COR-L47 (cell line): Measurements from ENCODE around the gene TXNIP.

Experiments
- DNase-seq: peaks from one replicate; lab custom pipeline; 2025; lab: John Stamatoyannopoulos, UW

TXNIP gene

DNA sequence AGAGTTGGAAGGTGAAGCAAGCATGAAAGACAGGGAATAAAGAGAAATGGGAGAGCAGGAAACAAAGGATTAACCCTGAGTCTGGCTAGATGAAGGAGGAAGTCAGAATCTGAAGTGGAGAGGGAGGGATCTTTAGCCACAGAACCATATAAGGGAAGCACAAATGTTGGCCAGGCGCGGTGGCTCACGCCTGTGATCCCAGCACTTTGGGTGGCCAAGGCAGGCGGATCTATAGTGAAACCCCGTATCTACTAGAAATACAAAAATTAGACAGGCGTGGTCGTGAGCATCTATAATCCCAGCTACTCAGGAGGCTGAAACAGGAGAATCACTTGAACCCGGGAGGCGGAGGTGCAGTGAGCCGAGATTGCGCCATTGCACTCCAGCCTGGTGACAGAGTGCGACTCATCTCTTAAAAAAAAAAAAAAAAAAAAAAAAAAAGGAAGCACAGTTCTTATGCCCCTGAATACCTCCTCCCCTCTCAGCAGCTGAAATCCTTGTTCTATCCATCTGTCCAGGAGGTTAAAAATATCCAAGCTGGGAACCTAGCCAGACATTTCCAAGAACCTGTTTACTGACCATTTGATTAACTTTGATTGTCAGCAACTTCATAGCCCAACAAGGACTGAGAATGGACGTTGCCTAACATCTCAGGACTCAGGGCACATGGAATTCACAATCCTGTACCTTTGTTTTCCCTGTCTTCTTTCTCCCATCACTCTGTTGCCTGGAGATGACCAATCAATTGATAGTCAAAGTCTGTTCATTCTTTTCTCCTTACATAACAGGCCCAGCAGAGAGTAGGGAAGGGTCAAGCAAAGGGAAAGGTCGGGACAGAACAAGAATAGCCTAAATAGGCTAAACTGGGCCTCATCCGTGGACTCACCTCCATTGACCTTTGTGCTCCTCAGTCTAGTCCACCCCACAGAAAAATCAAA, 10.6 kb downstream of the TXNIP start:
- no peak for DNase-seq

DNA sequence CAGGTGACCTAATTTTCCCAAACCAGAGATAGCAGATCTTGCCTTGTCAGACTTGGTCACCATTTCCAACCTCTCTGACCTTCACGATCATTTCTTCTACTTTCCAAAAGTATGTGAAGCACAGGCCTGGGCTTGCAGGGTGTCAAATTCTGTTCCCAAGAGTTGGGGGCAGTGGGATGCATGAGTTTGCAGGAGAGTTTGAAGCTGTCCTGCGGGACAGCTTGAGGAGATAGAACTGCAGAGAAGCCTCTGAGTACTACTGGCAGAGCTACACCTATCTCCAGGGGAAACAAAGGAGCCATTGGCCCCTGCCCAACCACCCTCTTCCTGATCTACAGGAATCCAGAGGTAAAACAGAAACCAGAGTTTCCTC, 11.3 kb downstream of the TXNIP start:
- no peak for DNase-seq

DNA sequence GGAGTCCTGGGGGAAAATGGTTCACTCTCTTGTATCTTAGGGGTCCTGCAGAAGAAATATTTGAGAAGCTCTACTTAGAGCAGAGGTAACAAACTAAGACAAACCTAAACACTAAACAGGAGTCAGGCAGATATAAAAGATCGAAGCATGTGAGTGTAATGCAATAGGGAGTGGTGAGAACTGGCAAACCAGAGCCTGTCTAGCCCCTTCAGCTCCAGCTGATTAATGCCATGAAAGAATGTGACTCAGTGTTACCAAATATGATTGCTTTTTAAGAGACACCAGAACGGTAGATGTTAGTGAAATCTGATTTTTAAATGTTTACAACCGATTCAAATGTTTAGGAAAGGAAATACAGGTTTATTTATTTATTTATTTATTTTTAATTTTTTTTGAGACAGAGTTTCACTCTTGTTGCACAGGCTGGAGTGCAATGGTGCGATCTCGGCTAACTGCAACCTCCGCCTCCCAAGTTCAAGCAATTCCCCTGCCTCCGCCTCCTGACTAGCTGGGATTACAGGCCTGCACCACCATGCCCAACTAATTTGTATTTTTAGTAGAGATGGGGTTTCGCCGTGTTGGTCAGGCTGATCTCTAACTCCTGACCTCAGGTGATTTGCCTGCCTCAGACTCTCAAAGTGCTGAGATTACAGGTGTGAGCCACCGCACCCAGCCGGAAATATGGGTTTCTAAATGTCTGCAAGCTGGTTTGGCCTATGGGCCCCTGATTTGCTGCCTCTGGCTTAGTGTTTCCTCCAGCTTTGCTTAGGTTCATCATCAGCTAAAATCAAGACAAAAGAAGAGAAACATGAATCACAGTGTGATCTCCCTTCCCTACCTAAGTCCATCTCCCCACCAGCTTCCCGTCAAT, 12.2 kb downstream of the TXNIP start:
- no peak for DNase-seq

DNA sequence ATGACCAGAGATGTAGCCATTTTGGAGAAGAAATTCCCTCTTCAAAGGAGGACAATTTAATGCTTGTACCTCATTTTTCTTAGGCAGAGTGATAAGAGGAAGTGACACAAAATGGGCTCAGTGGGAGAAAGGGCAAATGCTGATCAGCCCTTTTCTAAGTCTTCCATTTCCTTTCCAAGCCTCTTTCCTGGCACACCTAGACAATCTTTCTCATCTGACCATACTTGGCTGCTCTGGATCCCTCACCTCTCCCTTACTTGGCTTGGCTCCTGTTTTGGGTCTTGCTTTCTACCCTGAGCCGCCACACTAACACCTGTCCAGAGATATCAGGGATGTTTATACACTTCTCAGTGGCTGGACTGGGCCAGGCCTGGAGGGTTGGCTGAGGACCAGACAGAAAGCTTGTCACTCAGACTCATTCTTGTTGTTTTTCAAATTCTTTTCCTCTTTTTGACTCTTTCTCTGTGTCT, 13.1 kb downstream of the TXNIP start:
- DNase-seq: no peak

DNA sequence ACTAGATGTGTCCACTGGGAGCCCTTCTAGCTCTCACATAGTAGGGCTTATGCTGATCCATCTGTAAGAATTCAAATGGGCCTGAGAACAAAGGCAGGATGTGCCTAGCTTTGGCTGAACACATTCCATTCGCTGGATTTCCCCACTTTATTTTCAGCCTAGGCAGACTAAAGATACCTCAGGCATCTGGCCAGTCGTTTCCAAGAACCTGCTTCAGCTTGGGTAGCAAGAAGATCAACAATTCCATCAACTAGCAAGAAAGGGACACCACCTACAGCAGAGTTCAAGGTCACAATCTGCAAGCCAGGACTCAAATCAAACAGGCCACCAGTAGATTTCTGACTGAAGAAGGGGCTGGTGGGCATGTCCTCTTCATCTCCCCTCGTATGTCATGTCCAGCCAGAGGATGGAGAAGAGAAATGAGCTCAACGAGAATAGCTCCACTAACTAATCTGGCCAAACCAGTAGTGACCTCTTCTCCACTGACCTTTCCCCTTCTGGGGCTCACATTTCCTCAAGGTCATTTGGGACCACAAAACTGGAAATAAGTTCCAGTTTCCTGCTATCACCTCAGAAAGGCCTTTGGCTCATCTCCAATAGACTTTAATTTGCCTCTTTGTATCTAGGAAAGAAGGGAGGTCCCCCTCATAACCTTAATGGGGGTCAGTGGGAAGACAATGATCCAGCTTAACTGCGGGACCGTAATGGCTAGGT, 14.2 kb downstream of the TXNIP start:
- no peak for DNase-seq

DNA sequence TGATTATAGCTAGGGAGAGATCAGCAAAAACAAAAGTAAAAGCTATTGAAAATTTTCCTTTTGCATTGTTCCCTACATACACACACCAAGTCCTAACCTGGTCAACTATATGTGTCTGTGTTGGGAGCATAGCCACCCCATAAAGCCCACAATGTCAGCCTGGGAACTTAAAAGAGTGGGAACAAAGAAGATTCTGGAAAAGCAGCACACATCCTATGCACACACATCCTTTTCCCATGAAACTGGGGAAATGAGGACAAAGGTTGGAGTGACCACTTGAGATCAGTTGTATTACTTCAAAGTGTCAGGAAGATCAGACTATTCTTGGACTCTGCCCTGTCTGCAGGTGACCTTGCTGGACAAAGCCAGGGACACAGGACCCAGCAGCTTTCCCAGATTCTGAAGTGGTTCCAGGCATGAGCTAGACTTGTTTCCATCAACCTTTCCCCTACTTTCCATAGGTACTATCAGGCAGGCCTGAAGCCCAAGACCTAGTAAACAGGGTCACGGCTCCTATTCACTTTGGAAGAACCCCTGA, 15.9 kb downstream of the TXNIP start:
- DNase-seq: no peak

DNA sequence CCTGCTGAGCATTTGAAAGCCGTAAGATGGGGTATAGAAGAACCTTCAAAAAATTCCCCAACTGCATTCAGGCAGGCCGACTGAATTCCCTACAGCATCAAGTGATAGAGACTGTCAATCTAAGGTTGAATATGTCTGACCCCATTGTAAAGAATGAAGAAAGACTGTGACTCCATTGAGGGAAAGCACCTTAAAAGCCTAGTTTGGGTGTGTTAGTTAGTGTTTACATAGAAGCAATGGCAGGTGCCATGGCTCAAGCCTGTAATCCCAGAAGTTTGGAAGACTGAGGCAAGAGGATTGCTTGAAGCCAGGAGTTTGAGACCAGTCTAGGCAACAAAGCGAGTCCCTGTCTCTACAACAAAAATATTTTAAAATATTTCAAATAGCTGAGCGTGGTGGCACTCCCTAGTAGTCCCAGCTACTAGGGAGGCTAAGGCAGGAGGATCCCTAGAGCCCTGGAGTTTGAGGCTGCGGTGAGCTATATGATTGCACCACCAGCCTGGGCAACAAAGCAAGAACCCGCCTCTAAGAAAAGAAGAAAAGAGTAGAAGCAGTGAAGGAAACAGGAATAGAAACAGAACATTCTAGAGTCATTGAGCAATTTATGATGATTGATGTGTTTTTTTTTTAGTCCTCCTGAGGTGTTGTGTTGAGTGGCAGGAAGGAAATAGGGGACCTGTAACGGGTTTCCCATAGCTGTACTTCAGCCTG, 16.5 kb downstream of the TXNIP start:
- DNase-seq: no peak

DNA sequence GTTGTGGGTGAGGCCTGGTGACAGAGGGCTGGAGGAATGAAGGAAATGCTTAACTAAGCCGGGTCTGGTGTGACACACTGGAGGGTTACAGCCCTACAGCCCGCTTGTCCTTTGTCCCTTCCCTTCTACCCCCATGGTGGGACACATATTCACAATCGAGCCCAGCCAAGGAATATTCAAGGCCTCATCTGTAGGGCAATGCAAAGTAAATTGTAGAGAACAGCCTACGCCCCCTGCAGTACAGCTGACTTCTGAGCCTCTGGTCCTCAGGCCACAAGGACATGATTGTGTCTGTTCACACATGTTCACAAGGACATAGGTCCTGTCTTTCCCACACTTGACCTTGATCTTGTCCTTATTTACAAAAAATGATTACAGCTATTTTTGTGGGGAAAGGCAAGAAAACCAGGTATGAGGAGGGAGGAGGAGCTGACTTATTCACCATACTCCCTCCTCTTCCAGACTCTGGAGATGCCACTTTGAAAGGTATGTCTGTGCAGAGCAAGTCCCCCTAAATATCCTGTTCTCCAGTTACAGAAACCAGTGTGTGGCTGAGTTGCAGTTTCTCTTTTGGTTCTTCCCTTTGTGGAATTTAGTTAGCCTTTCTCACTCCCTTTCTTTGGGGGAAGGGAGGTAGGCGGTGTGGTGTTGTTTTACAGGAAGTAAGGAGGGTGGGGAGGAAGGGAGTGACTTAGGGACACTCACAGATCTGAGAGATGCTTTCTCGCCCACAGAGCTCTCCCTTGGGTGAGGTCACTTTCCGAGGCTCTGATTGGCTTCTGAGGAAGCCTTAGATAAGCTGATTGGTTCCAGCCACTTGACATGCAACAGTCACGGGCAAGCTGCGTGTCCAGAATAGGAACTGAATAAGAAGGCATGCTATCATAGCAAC, 17.3 kb downstream of the TXNIP start:
- DNase-seq: peak; percentile 97

DNA sequence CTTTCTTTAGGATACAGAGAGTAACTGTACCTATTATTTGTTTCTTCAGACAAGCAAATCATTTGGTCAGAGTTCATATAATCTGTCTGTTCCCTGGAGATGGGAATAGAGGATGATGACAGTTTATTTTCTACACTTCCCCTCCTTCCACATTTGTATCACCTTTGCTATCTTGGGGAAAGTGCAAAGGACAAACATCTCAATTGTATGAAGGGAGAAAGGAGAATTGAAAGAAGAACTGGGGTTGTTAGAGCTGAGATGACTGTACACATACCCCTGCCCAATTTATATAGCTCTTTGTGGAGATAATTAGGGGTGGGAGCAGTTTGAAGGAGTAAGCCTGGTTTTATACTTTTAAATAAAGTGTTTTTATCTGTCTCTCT, 17.9 kb downstream of the TXNIP start:
- DNase-seq: no peak

DNA sequence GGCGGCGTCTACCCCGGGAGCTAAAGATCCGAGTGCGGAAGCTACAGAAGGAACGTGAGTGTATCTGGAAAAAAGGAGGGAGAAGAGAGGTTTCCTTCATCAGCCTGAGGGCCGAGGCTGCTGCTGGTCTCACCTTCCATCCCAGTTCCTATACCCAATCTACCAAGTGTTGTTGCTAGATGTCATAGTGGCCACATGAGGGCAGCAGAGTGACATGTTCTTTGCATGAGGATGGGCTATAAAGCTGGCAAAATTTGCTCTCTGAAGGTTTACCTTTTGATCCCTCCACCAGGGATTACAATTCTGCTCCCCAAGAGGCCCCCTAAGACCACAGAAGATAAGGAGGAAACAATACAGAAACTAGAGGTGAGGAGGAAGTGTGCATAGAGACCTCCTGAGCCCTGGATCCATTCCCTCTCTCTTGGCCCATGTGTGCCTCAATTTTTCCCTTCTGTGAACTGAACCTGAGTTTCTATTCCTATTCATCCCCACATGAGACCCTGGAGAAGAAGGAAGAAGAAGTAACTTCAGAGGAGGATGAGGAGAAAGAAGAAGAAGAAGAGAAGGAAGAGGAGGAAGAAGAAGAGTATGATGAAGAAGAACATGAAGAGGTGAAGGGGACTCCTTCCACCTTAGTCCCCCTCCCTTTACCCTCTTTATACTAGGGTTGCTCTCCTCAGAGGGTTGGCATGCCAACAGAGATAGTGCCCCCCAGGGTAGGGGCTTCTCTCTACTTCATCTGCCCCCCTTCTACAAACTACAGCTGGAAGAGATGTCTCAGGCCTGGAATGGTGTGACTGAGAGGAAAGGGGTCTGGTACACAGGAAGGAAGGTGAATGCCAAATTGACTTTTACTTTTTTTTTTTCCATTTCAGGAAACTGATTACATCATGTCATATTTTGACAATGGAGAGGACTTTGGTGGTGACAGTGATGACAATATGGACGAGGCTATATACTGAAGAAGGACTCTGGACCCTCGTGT, 18.6 kb downstream of the TXNIP start:
- DNase-seq: peak; percentile 80

DNA sequence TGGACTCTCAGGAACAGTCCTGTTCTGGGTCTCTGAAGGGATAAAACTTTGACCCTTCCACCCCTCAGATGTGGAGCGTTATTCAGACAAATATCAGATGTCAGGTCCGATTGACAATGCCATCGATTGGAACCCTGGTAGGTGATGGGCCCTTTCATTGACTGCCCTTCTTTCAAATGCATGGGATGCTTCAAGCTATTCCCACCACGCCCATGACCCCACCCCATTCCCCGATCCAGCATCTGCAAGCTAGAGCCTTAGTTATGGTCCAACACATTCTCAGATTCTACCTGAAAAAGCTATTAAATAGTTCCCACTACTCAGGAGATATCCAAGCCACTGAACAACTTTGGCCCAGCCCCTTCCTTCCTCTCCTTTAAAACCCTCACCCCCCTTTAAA, 19.4 kb downstream of the TXNIP start:
- no peak for DNase-seq

DNA sequence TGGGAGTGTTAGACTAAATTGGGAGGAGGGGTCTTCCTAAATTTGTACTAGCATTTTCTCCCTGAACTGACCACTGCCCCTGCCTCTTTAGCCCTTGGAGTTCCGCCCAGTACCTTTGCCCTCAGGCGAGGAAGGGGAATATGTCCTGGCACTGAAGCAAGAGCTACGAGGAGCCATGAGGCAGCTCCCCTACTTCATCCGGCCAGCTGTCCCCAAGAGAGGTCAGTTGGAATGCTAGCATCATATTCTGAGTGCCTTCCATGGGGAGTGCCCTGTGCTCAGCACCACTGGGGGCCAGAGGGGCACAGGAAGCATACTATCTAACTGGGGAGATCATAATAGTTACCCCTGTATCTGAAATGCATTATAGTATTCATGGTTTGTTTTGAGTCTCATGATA, 21.2 kb downstream of the TXNIP start:
- no peak for DNase-seq

DNA sequence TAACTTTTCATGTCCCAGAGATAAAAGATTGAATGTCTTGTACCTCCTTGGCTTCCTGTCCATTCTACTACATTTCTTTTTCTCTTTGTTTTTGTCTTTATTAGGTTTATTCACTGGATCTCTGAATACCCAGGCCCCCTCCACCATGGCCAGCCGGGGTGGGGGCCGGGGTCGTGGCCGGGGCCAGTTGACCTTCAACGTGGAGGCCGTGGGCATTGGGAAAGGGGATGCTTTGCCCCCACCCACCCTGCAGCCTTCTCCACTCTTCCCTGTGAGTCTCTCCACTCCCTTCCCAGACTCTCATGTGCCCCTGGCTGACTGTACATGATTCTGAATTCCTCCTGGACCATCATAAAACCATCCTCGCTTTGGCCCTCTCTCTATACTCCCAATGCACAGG, 21.7 kb downstream of the TXNIP start:
- no peak for DNase-seq

DNA sequence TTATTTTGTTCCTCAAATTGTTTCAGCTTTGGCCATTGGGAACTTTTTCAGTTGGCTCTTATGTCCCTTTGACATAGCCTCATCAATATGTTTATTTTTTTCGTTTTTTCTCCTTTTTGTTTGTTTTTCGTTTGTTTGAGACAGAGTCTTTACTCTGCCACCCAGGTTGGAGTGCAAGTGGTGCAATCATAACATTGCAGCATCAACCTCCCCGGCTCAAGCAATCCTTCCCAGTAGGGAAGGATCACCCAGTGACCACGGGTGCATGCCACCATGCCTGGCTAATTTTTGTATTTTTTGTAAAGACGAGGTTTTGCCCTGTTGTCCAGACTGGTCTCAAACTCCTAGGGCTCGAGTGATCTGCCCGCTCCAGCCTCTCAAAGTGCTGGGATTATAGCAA, 23.8 kb downstream of the TXNIP start:
- no peak for DNase-seq

DNA sequence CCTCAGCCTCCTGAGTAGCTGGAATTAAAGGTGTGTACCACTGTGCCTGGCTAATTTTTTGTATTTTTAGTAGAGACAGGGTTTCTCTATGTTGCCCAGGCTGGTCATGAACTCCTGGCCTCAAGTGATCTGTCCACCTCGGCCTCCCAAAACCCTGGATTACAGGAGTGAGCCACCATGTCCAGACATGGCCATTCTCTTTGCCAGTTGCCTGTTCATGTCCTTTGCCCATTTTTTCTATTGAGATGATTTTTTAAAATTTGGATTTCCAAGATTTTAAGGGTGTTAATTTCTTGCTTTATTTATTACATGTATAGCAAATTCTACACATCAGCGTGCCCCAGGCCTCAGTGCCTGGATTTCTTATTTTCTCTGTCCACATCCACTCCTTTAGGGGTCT, 29.1 kb downstream of the TXNIP start:
- DNase-seq: no peak

DNA sequence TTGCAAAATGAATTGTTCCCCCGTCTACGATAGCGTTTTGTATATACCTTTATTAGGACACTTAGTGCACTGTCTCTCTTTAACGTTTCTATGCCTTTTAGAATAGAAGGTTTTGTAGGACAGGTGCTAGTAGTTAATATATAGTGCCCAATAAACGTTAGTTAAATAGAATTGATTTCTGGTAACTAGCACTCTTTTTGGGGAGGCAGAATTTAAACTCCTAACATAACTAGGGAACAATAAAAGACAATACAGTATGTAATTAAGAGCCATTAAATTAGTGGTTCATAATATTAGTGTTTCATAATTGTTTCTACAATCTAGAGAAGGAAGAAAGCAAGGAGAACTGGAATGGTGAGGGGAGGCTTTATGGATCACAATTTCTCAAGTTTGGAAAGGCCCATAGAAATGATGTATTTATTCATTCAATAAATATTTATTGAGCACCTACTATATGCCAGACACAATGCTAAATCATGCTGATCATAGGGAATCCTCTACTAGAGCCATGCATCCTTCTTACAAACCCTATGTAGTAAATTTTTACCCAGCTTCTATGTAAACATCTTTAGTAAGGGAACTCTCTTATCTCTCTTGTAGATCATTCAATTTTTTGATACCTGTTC, 31.1 kb downstream of the TXNIP start:
- no peak for DNase-seq

DNA sequence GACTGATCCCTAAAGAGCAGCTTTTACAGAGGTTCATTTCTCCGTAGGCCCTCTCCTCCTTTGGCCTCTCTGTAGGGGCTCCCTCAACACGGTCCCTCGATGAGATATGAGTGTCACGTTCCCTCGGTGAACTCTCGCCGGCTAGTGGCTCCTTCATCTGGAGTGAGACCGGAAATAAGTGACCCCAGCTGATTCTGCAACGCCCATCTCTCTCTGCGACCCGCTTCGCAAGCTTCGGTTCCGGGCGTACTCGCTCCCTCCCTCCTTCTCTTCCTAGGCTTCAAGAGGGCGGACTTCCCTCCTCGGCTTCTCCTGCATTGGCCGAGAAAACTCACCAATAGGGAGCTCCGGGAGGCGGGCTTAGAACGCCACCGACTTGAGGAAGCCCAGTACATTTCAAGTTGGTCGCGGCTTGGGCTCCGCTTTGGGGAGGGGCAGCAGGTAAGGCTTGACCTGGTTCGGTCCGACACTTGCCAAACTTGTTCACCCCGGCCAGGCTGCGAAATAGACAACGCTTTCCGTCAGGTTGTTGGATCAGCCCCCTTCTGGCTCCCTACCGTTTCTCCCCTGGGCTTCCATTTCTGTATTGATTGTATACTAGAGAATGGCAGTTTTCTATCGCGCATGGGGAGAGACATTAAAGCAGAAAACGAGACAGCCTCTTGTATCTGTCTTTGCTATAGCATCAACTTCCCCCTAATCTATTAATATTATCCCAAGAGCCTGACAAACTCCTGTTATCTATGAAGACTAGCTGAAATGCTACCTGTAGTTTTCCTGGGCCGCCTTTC, 31.9 kb downstream of the TXNIP start, which contains the start of the genes ANKRD34A and POLR3GL:
Gene ANKRD34A (minus strand): TSS at position 248 of the 791 bp plus-strand sequence. CDS start 2,816 bp downstream, outside the sequence.
Gene POLR3GL (plus strand): TSS at position 363 of the 791 bp plus-strand sequence. CDS start 10,176 bp downstream, outside the sequence.
- peak; percentile 89 for DNase-seq
